NCI-H460 (cell line): ENCODE results near the gene LINGO4. TPM values are rescaled to one million over a fixed set of nuclear protein-coding genes. Genes with fewer than 3 reads are reported as not detected.

ENCODE experiments used
- DNase-seq: peaks from one replicate; pipeline ENCODE4 v3.0.0-alpha.2; 2016; ENCODE audit warnings: low read depth; ENCODE audit errors: extremely low read depth
- total RNA-seq: library from RNA; depleted of rRNA; stranded (reverse); fragments of >200 nt; shearing (Covaris generic); gene quantifications from 2 replicates; pipeline ENCODE4 v1.2.3, GENCODE V29; 2014

The LINGO4 gene
- total RNA-seq, 1 experiment from 2014 or later: not detected

DNA sequence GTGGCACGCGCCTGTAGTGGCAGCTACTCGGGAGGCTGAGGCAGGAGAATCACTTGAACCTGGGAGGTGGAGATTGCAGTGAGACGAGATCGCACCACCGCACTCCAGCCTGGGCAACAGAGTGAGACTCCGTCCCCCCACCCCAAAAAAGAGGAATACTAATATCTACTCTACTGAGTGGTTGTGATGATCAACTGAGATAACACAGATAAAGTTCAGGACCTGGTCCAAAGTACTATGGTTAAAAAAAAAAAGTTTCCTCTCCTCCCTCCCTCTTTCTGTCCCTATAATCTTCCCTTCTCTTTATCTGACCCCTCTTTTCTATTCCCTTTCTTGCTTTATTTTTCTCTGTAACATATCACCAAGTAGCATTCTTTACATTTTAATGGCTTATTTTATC is 30.4 kb upstream of the LINGO4 start:
- no peak for DNase-seq

GRCh38 chr1:151834239-151834638 is 29.0 kb upstream of the LINGO4 start:
- no peak for DNase-seq

DNA sequence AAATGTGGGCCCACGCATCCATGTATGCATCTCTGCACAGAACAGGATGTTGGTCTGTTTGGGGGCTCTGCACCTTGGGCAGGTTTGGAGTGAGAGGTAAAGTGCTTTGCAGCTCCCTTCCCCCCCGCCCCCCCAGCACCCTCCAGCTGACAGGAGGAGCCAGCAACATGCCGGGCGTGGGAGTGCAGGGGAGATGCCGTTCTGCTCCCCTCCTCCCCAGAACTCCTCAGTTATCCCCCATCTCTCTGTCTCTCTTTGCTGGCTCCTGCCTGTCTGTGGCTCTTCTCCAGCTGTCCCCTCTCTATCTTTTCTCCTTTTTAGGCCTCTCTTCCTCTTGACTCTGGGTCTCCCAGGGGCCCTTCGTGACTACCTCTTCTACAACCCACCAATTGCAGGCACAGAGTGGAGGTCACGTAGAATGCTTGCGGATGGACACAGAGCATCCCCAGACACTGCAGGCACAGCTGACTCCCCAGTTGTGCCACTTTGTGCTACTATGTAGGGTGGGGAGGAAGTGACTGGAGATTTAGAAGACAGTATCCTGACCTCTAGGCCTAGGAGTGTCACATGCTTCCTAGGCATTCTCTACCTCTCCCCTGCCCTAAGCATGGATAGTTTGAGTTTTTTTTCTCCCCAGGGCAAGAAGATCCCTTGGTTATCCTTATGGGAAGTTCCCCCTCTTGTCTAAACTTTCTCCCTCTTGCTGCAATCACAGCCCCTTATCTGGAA is 28.1 kb upstream of the LINGO4 start:
- no peak for DNase-seq

DNA sequence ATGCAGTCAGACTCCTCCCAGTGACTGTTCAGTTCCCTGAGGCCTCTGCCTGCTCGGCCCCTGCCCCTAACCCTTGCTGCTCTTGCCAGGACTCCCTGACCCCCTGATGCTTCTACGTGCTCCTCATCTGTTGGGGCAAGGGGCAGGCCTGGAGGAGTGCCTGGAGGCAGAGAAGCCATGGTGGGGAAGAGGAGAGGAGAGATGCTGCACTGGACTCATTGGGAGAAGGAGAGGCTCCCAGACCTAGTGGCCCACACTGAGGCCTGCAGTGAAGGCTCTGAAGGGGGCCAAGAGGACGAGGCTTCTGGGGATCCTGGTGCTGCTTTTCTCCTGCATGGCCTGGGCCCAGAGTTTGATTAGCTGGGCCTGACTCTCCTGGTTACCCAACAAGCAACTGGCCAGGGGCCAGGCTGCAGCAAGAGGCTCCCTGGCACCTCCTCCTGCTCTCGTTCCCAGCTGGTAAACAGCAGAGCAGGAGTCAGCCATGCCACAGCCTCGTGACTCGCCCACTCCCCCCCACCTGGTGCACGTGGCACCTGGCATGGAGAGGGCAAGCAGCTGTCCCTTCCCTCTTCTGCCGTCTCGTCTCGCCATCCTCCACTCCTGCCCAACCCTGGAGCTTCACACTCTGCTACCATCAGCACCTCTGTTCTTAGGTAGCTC is 27.2 kb upstream of the LINGO4 start:
- no peak for DNase-seq

GRCh38 chr1:151831605-151832004 is 26.4 kb upstream of the LINGO4 start, which contains the start of gene RORC:
Gene RORC, minus strand, starts transcription at chr1:151831802. Its CDS starts 38 bp downstream, at chr1:151831764.
- DNase-seq: no peak

DNA sequence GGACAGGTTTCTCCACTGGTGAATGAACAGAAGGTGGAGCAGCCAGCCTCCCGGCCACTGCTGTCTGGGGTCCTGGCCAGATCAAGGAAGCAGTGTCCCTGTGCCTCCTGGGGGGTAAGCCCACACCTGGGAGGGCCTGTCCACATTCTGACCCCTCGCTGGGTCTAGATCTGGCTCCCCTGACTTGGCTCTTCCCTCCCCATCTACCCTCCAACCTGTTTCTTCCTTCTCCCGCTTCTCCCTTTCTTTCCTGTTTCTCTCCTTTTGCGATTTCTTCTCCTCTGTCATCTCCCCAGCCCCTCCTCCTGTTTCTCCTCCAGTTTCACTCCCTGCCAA is 26.0 kb upstream of the LINGO4 start:
- DNase-seq: no peak

DNA sequence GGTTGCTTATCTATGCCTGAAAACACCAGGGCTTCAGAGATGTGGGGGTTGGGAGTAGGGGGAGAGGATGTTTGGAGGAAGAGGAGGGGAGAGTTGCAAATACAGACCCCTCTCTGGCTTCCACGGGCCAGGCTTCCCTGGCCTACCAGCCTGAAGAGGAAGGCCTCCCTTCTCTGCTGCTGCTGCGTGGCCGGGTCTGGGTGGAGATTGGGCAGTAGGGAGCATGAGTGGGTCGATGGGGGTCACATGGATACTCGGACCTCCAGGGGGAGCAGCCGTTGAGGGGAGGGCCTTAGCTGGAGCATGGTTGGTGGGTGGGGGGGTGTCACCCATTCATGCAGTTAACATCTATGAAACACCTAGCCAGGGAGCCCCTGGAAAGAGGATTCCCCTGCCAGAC is 24.8 kb upstream of the LINGO4 start:
- no peak for DNase-seq

GRCh38 chr1:151829352-151830046 is 24.3 kb upstream of the LINGO4 start:
- no peak for DNase-seq

DNA sequence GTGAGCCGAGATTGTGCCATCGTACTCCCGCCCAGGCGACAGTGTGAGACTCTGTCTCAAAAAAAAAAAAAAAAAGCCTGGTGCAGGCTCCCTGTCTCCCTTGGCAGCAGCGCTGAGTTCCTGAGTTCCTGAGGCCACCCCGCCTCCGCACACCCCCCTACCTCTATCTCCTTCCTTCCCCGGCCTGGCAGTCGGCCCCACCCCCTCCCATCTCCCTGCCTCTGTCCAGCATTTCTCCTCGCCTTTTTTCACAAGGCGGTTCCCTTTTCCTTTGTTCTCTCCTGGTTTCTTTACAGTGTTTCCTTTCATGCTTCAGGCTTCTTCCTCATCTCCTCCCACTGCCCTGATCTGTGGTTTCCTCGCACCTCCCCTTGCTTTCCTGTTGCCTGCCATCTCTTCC is 23.7 kb upstream of the LINGO4 start:
- no peak for DNase-seq

- no peak for DNase-seq
Measured at GRCh38 chr1:151827853-151828252, 22.6 kb upstream of the LINGO4 start.

DNA sequence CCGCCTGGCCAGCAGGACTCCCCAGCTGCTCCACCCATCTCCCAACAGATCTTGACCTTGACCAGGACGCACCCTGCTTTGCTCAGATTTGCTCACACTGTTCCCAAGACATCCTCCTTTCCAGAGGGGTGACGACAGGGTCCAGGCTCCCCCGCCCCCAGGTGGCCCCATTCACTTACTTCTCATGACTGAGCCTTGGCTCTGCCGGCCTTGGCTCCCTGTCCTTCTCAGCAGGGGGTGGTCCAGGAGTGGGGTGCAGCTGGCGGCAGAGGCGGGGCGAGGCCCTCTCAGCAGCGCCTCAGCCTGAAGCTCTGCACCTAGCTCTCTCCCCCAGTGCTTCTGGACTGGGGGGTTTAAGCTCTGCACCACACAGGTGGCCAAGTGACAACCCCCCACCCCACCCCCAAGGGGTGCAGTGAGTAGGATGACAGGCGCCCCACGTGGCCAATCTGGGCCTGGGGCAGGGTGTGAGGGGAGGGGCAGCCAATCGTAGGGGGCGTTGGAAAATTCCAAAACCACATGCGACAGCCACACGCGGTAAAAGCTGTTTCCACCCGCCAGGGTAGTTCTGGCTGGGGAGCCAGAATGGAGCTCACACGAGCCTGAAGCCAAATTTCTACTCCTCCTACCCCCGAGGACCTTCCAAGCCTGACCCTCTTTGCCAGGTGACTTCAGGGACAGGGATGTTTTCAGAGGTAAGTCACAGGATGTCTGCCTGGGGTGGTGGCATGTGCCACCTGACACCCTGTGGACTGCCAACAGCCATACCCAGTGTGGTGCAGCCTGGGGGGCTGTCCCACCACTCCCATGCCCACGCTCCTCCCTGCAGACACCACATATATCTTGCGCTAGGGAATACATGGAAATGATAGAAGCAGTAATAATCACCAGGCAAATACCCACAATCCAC is 20.8 kb upstream of the LINGO4 start:
- no peak for DNase-seq

GRCh38 chr1:151825204-151825603 is 20.0 kb upstream of the LINGO4 start:
- DNase-seq: no peak

DNA sequence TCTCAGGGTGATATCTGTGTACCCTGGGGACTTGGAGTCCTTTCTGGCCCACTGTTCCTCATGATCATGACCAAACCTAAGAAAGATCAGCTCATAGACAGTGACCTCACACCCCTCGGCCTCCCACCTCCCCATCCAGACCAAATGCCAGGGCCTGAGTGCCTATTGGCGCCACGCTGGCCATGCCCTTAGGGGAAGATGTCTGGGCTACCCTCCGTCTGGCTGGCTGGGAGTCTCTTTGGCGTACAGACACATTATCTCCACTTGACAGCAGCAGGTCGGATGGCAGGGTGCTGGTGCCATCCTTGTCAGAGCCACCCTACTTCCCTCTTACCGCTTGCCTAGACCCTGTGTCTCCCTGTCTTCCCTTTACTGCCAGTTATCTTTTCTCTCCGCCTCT is 18.0 kb upstream of the LINGO4 start:
- no peak for DNase-seq

DNA sequence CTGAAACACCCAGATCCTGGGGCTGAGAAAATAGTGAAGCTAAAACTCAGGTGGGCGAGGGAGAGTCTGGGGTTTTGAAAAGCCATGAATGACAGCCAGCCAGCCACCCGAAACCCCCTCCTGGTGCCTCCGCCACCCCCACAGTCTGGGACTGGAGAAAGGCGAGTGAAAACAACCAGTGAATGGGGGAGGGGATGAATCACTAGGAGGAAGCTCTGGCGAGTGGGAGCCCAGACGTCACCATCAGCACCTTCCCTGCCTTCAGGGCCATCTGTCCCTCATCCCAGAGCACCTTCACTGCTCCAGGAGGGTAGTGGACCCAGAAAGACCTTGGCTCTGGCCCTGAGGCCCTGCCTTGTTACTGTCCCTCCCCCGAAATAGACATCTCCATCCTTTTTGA is 17.2 kb upstream of the LINGO4 start:
- no peak for DNase-seq

- DNase-seq: no peak
Measured at GRCh38 chr1:151820940-151821339, 15.7 kb upstream of the LINGO4 start.

DNA sequence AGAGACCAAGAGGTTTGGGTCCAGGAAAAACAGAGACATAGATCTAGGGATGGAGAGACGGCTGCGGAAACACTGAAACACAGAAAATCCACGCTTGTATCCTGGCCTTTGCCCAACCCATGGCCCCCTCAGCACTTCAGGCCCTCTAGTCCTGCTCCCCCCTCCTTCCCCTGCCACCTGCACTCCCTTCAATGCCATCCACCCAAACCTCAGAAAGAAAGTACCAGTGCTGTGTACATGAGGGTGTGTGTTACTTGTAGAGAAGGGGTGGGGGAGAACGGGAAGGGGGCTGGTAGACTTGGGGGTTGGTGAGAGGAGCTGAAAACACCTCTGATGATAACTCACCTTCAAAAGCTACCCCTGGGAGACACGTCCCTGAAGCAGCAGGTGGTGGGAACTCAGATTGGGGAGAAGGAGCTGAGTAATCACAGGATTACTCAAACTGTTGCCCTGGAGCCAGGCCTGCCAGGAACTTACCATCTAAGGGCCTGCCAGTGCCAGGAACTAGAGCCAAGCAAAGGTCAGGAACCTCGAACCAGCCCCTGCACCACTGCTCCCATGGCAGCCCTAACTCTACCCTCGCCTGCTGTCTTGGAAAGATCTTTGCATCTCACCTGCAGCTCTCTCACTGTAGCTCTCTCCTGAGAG is 14.9 kb upstream of the LINGO4 start:
- DNase-seq: no peak

GRCh38 chr1:151819227-151819835 is 14.1 kb upstream of the LINGO4 start:
- DNase-seq: no peak

GRCh38 chr1:151817353-151817730 is 12.1 kb upstream of the LINGO4 start:
- no peak for DNase-seq

DNA sequence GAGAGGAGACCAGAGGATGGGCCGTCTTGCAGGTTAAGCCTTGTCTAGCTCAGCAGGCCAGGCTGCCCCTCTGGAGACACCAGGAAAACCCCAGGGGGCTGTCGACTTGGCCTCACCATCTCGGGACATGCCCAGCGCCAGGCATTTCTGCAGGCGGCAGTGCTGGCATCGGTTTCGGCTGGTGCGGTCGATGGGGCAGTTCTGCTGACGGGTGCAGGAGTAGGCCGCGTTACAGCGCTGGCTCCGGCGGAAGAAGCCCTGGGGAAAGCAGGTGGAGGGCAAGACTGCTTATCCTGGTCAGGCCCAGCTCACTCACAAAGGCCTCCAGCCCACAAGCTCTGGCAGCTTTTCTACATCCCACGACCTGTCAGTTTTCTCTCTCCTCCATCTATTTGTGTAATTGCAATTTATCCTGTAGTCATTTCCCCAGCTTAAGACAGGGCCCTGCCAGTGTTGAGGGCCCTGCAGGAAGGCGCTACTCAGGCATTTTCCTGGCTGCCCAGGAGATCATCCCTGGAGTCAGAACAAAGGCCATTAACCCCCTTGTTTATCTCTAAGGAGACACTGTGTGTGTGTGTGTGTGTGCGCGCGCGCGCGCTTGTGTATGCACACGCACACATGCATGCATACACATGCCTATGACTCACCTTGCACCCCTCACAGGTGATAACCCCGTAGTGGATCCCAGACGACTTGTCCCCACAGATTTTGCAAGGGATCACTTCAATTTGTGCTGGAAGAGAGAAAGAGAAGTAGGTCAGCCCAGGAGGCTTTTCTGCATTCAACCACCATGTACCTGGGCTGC is 11.5 kb upstream of the LINGO4 start:
- DNase-seq: no peak
